GM12892 (cell line): Measurements from ENCODE around the gene TTC28.

Experiments used
- POLR2A ChIP-seq: IDR thresholded peaks from 2 replicates; pipeline ENCODE4 v1.6.1; 2011; ENCODE audit warnings: low read depth, low read length, control low read depth
- POLR2AphosphoS5 ChIP-seq: IDR thresholded peaks from 2 replicates; pipeline ENCODE4 v1.6.1; 2011; ENCODE audit warnings: low read depth, low read length, control low read depth
- TAF1 ChIP-seq: IDR thresholded peaks from 2 replicates; pipeline ENCODE4 v1.6.1; 2011; ENCODE audit warnings: low read depth, mild to moderate bottlenecking, control low read depth, low read length, borderline replicate concordance

DNA sequence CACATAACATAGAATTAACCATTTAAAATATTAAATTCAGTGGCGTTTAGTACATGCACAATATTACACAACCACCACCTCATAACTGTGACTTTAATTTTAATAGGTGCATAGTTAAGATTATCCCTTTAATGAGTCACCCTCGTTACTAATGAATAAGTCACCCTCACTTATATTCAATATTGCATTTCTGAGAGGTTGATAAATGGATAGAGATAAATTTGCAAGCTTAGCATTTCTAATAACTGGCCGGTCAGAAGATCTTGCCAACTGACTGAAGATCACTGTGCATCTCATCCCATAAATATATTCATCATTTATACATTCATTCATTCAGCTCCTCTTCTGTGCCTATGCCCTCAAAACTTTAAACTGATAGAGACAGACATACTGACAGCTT lies 243.7 kb downstream of the TTC28 start:
- TF ChIP-seq POLR2AphosphoS5 (no peak), POLR2A (no peak), TAF1 (no peak)
